Activated T-cell treated with anti-CD3 and anti-CD28 coated beads, Interleukin-2, amount 50 U/mL, for 4 hours (primary cell): ENCODE results near the gene HDAC9. TPM values are rescaled to one million over a fixed set of nuclear protein-coding genes. Genes with fewer than 3 reads are reported as not detected.

Experiments
- ATAC-seq, 2 donors: fragments of 200-7000 bp; cut with Tn5 transposase; one replicate each; pipeline ENCODE4 v1.10.0; 2021
- DNase-seq: peaks from one replicate; pipeline ENCODE4 v3.0.0-alpha.2; 2020
- H3K27me3 Mint-ChIP-seq: one replicate; pipeline ENCODE4 v1.8.0; 2021; ENCODE audit warnings: low read depth, mixed read lengths
- H3K36me3 Mint-ChIP-seq: one replicate; pipeline ENCODE4 v1.8.0; 2022; ENCODE audit warnings: mixed read lengths; ENCODE audit not compliant: insufficient read depth
- H3K4me1 Mint-ChIP-seq: one replicate; pipeline ENCODE4 v1.8.0; 2021; ENCODE audit warnings: low read depth, mixed read lengths
- H3K4me3 Mint-ChIP-seq: one replicate; pipeline ENCODE4 v1.8.0; 2021; ENCODE audit warnings: mild to moderate bottlenecking, moderate library complexity, mixed read lengths
- H3K9me3 Mint-ChIP-seq: one replicate; pipeline ENCODE4 v1.8.0; 2021; ENCODE audit warnings: mixed read lengths
- total RNA-seq, 3 donors: library from RNA; stranded (reverse); gene quantifications; one replicate each; pipeline ENCODE4 v1.2.1, GENCODE V29; 2021

HDAC9 gene
- total RNA-seq, 3 donors from 2014 or later, result 0.40 to 3.0 (median 0.74) TPM

DNA sequence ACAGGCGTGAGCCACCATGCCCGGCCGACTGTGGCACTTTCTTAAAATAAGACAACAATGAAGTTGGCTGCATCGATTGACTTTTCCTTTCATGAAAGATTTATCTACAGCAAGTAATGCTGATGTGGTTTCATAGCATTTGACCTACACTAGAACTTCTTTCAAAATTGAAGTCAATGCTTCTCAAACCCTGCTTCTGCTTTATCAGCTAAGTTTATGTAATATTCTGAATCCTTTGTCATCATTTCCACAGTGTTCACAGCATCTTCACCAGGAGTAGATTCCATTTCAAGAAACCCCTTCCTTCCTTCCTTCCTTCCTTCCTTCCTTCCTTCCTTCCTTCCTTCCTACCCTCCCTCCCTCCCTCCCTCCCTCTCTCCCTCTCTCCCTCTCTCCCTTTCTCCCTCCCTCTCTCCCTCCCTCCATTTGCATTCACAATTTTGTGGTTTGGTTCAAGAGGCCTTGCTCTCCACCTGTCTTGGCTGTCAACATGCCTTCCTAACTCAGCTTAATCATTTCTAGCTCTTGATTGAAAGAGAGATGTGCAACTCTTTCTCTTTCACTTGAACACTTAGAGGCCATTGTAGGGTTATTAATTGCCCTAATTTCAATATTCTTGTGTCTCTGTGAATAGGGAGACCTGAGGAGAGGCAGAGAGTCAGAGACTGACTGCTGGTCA is 52.1 kb downstream of the HDAC9 start:
- H3K27me3 Mint-ChIP-seq, result no peaks in the 10 kb centered on the region
- no peaks in the 10 kb centered on the region for H3K9me3 Mint-ChIP-seq
- ATAC-seq, result no peak
- no peak overlapping the region for H3K4me3 Mint-ChIP-seq
- no peaks in the 10 kb centered on the region for H3K4me1 Mint-ChIP-seq
- DNase-seq, result no peak
- H3K36me3 Mint-ChIP-seq, result no peaks in the 10 kb centered on the region

- Mint-ChIP-seq H3K9me3 (no peaks in the 10 kb centered on the region), H3K27me3 (no peaks in the 10 kb centered on the region), H3K4me3 (no peak overlapping the region), H3K4me1 (no peaks in the 10 kb centered on the region), H3K36me3 (no peaks in the 10 kb centered on the region)
- ATAC-seq (no peak), DNase-seq (no peak)
Observed at GRCh38 chr7:18548534-18548933, 53.0 kb downstream of the HDAC9 start.

DNA sequence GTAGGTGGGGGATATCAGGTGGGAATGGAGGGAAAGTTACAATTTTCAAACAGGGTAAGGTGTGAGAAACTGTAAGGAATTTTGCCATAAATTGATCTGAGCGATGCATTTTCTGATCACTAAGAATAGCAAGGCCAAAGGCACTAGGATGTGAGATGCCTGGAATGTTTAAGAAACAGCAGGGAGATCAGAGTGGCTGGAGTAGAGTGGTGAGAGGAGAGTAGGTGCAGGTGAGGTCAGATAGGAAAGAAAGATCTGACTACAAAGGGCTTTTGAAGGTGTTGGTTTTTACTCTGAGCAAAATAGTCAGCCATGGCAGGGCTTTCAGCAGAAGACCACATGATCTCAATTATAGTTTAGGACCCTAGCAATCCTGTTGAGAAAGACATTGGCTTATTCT is 55.0 kb downstream of the HDAC9 start:
- no peaks in the 10 kb centered on the region for H3K4me1 Mint-ChIP-seq
- ATAC-seq, result no peak

GRCh38 chr7:18552316-18552916 is 56.9 kb downstream of the HDAC9 start:
- no peaks in the 10 kb centered on the region for H3K27me3 Mint-ChIP-seq
- H3K9me3 Mint-ChIP-seq, result no peaks in the 10 kb centered on the region
- no peaks in the 10 kb centered on the region for H3K4me1 Mint-ChIP-seq
- no peak for ATAC-seq
- DNase-seq, result no peak
- H3K4me3 Mint-ChIP-seq, result no peak overlapping the region
- no peaks in the 10 kb centered on the region for H3K36me3 Mint-ChIP-seq

More for the DNA sequence above, 55.0 kb downstream of the HDAC9 start:
- Mint-ChIP-seq H3K9me3 (no peaks in the 10 kb centered on the region), H3K4me3 (no peak overlapping the region), H3K36me3 (no peaks in the 10 kb centered on the region), H3K27me3 (no peaks in the 10 kb centered on the region)
- no peak for DNase-seq

GRCh38 chr7:18552943-18553604 is 57.5 kb downstream of the HDAC9 start:
- H3K27me3 Mint-ChIP-seq, result no peaks in the 10 kb centered on the region
- no peak for ATAC-seq
- H3K4me3 Mint-ChIP-seq, result no peak overlapping the region
- DNase-seq, result no peak
- no peaks in the 10 kb centered on the region for H3K36me3 Mint-ChIP-seq
- H3K9me3 Mint-ChIP-seq, result no peaks in the 10 kb centered on the region
- H3K4me1 Mint-ChIP-seq, result no peaks in the 10 kb centered on the region

DNA sequence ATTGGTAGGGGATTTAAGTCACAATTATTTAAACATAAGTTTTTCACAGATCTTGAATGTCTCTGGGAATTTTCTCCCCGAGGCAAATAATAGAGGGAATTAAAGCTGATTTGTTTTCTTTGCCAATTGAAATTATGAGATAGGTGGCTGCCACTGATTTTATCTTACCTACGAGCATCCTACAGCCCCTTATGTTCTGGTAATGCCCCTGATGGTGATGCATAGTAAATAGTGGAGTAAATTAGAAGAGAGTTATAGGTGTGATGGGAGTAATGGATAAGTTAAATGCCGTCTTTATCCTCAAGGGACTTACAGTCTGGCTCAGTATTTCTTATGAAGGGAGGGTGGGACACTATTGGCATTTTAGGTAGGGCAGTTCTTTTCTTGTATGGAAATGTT is 58.1 kb downstream of the HDAC9 start:
- no peaks in the 10 kb centered on the region for H3K27me3 Mint-ChIP-seq
- ATAC-seq, result no peak
- no peaks in the 10 kb centered on the region for H3K4me1 Mint-ChIP-seq

GRCh38 chr7:18555120-18555519 is 59.6 kb downstream of the HDAC9 start:
- ATAC-seq (no peak), DNase-seq (no peak)
- no peaks in the 10 kb centered on the region for H3K4me1 Mint-ChIP-seq
- no peaks in the 10 kb centered on the region for H3K9me3 Mint-ChIP-seq
- no peak overlapping the region for H3K4me3 Mint-ChIP-seq
- H3K36me3 Mint-ChIP-seq, result no peaks in the 10 kb centered on the region
- no peaks in the 10 kb centered on the region for H3K27me3 Mint-ChIP-seq

More for the DNA sequence above, 58.1 kb downstream of the HDAC9 start:
- Mint-ChIP-seq H3K9me3 (no peaks in the 10 kb centered on the region), H3K36me3 (no peaks in the 10 kb centered on the region), H3K4me3 (no peak overlapping the region)
- no peak for DNase-seq

DNA sequence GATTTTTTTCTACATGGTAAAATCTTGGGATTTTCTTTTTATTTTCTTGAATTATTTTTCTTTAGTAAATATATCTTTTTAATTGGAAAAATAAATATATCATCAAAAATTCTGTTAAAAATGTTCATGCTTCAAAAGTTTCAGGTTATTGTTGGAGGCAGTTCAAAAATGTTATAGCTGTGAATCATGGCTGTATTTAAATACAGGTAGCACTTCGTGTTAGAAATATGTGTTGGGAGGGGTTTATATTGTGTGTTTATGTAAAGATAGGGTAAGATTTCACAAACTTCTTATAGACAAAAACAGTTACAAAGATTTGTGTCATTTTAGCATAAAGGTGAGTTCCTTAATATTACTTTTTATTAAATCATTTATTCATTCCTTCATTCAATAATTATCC is 60.4 kb downstream of the HDAC9 start:
- ATAC-seq (no peak), DNase-seq (no peak)
- no peaks in the 10 kb centered on the region for H3K9me3 Mint-ChIP-seq
- no peaks in the 10 kb centered on the region for H3K4me1 Mint-ChIP-seq
- H3K27me3 Mint-ChIP-seq, result no peaks in the 10 kb centered on the region
- H3K4me3 Mint-ChIP-seq, result no peak overlapping the region
- no peaks in the 10 kb centered on the region for H3K36me3 Mint-ChIP-seq

DNA sequence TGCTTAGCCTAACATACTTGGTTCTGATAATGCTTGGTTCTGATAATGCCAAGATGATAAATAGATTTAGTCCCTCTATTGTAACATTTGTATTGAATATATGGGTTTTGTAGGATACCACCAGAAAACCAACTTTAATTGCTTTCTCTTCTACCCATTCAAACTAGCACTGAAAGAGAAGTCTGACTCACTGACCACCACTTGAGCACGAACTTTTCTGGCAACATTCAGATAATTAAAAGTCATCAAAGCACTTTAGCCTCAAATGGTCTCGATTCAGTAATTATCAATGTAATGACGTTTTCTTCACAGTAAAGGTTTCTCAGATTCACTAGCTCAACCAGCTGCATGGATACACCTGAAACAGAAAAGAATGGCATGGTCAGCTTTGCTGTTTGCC is 63.0 kb downstream of the HDAC9 start:
- H3K9me3 Mint-ChIP-seq, result no peaks in the 10 kb centered on the region
- H3K4me3 Mint-ChIP-seq, result no peak overlapping the region
- ATAC-seq (no peak), DNase-seq (no peak)
- H3K4me1 Mint-ChIP-seq, result no peaks in the 10 kb centered on the region
- H3K27me3 Mint-ChIP-seq, result no peaks in the 10 kb centered on the region
- no peaks in the 10 kb centered on the region for H3K36me3 Mint-ChIP-seq

GRCh38 chr7:18558910-18559309 is 63.4 kb downstream of the HDAC9 start:
- Mint-ChIP-seq H3K9me3 (no peaks in the 10 kb centered on the region), H3K4me1 (no peaks in the 10 kb centered on the region), H3K4me3 (no peak overlapping the region), H3K36me3 (no peaks in the 10 kb centered on the region), H3K27me3 (no peaks in the 10 kb centered on the region)
- DNase-seq (no peak), ATAC-seq (no peak)

GRCh38 chr7:18559756-18560155 is 64.2 kb downstream of the HDAC9 start:
- Mint-ChIP-seq H3K27me3 (no peaks in the 10 kb centered on the region), H3K4me1 (no peaks in the 10 kb centered on the region), H3K36me3 (no peaks in the 10 kb centered on the region), H3K9me3 (no peaks in the 10 kb centered on the region), H3K4me3 (no peak overlapping the region)
- no peak for ATAC-seq
- no peak for DNase-seq

GRCh38 chr7:18564779-18565178 is 69.2 kb downstream of the HDAC9 start:
- no peak for DNase-seq
- no peaks in the 10 kb centered on the region for H3K36me3 Mint-ChIP-seq
- peaks cover 2% of the 10 kb centered on the region for H3K4me1 Mint-ChIP-seq
- ATAC-seq, result no peak
- H3K27me3 Mint-ChIP-seq, result no peaks in the 10 kb centered on the region
- H3K9me3 Mint-ChIP-seq, result no peaks in the 10 kb centered on the region
- H3K4me3 Mint-ChIP-seq, result no peak overlapping the region

DNA sequence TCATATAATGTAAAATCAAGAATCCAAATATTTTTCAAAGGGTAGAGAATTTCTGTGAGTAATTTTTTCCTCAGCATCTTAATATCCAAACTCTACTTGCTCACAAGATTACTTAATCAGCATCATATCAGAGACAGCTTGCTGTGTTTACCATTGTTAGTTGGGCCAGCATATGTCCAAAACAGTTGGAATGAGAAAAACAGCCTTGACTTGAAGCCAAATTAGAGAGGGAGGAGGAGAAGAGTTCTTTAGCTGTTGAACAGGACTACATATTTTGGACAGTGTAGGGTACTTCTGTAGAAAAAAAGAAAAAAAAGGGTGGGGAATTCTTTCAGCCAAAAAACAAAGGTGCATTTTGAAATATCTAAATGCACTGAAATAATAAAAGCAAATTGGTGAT is 69.8 kb downstream of the HDAC9 start:
- no peaks in the 10 kb centered on the region for H3K27me3 Mint-ChIP-seq

GRCh38 chr7:18566205-18566604 is 70.7 kb downstream of the HDAC9 start:
- DNase-seq, result no peak
- Mint-ChIP-seq H3K4me3 (no peak overlapping the region), H3K36me3 (no peaks in the 10 kb centered on the region), H3K9me3 (no peaks in the 10 kb centered on the region), H3K27me3 (no peaks in the 10 kb centered on the region), H3K4me1 (peaks cover 2% of the 10 kb centered on the region)
- ATAC-seq, result no peak

More for the DNA sequence above, 69.8 kb downstream of the HDAC9 start:
- no peaks in the 10 kb centered on the region for H3K9me3 Mint-ChIP-seq
- ATAC-seq (no peak), DNase-seq (no peak)
- peaks cover 2% of the 10 kb centered on the region for H3K4me1 Mint-ChIP-seq
- H3K36me3 Mint-ChIP-seq, result no peaks in the 10 kb centered on the region
- no peak overlapping the region for H3K4me3 Mint-ChIP-seq

DNA sequence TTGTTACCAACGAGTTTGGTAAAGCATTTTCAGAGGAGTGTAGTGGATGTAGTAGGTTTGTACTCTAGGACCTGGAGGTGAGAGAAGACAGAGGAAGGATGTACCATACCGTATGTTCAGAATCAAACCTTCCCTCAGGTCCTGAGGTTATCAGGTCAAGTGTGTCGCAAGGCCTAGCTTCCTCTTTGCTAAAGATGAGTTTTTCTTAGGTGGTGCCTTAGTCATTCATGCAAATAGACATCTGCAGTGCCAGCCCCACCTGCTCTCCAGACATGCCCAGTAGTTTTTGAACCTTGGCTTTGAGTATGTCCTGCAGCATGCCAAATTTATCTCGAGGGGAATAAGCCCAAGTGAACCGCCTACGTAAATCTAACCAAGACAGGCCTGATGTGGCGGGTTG is 71.3 kb downstream of the HDAC9 start:
- no peaks in the 10 kb centered on the region for H3K36me3 Mint-ChIP-seq
- ATAC-seq (no peak), DNase-seq (no peak)
- H3K4me3 Mint-ChIP-seq, result no peak overlapping the region
- H3K27me3 Mint-ChIP-seq, result no peaks in the 10 kb centered on the region
- peaks cover 2% of the 10 kb centered on the region for H3K4me1 Mint-ChIP-seq
- no peaks in the 10 kb centered on the region for H3K9me3 Mint-ChIP-seq
